Endometrium (tissue), 2 donors: ENCODE data around the gene MAP1A.
"Not testable (repeated sequence)": the region's sequence is repeated elsewhere in the genome, so short reads cannot be mapped to it uniquely, and the experiment has no call there.

Experiments
- FAIRE-seq: peaks from 2 replicates; lab custom pipeline; 2012; peaks lifted over from hg19 to GRCh38; lab: Jason Lieb, UNC
- donor health status: control.
- donor health status: control.

MAP1A gene

GRCh38 chr15:43529587-43530345 is 12.4 kb downstream of the MAP1A start:
- FAIRE-seq, result no peak

- no peak for FAIRE-seq
These were observed 13.7 kb downstream of the MAP1A start for GRCh38 chr15:43531018-43531670.

- FAIRE-seq, result not testable (repeated sequence)
These were observed 15.4 kb downstream of the MAP1A start for GRCh38 chr15:43532826-43533225.

- no peak for FAIRE-seq
These were observed 17.5 kb downstream of the MAP1A start for GRCh38 chr15:43534897-43535296.

- no peak for FAIRE-seq
These were observed 20.7 kb downstream of the MAP1A start for GRCh38 chr15:43538091-43538490.

- FAIRE-seq, result no peak
These were observed 24.4 kb downstream of the MAP1A start for GRCh38 chr15:43541785-43542184.

GRCh38 chr15:43544266-43544665 is 26.9 kb downstream of the MAP1A start:
- FAIRE-seq, result no peak

GRCh38 chr15:43545426-43545825 is 28.0 kb downstream of the MAP1A start:
- no peak for FAIRE-seq

- no peak for FAIRE-seq
These were observed 30.1 kb downstream of the MAP1A start for GRCh38 chr15:43547539-43547938.

GRCh38 chr15:43550527-43551363 is 33.3 kb downstream of the MAP1A start:
- FAIRE-seq, result no peak

- FAIRE-seq, result no peak
These were observed 34.8 kb downstream of the MAP1A start for GRCh38 chr15:43552256-43552655.

- FAIRE-seq, result no peak
These were observed 35.6 kb downstream of the MAP1A start for GRCh38 chr15:43552986-43553385.

GRCh38 chr15:43562753-43563152 is 45.3 kb downstream of the MAP1A start:
- not testable (repeated sequence) for FAIRE-seq

GRCh38 chr15:43563793-43564192 is 46.4 kb downstream of the MAP1A start:
- not testable (repeated sequence) for FAIRE-seq

- not testable (repeated sequence) for FAIRE-seq
These were observed 49.2 kb downstream of the MAP1A start for GRCh38 chr15:43566615-43567014.

GRCh38 chr15:43574607-43575006 is 57.2 kb downstream of the MAP1A start:
- not testable (repeated sequence) for FAIRE-seq
